SK-N-SH (cell line): ENCODE data around the gene PRKCA. TPM values are rescaled to one million over a fixed set of nuclear protein-coding genes. Genes with fewer than 3 reads are reported as not detected.

Experiments
- CTCF ChIA-PET: fragments of 300-600, 350-600 bp; formaldehyde crosslinking; extraction: SDS; loops from one replicate; lab custom pipeline; 2021; lab: Yijun Ruan, JAX
- POLR2A ChIA-PET: fragments of 350-600 bp; sonication (Branson Sonifier 250); formaldehyde crosslinking; extraction: SDS; loops from one replicate; lab custom pipeline; 2020; ENCODE audit warnings: antibody characterized with exemption, inconsistent platforms; lab: Yijun Ruan, JAX
- DNase-seq: peaks from one replicate; pipeline ENCODE4 v3.0.0; 2012
- H2AFZ ChIP-seq: fragments of 200-600 bp; sonication (generic); 2 replicates; pipeline ENCODE4 v1.8.1; 2016; ENCODE audit warnings: antibody characterized with exemption, mild to moderate bottlenecking, low read depth
- H3F3A ChIP-seq: fragments of 200-600 bp; sonication (generic); replicated peaks from 2 replicates; pipeline ENCODE3; 2016; ENCODE audit warnings: antibody characterized with exemption, mild to moderate bottlenecking; ENCODE audit not compliant: insufficient read depth
- H3K27ac ChIP-seq, 2 experiments: fragments of 200-500 bp in 1 of 2; fragments of 200-600 bp in 1 of 2; sonication (Bioruptor generic) in 1 of 2; sonication (generic), shearing (Covaris generic) in 1 of 2; 2 replicates each; pipeline versions ENCODE4 v1.5.1 to v1.6.1; 2014 to 2016; ENCODE audit warnings: low read depth in 2 of 2, inconsistent platforms in 1 of 2, low read length in 1 of 2, mild to moderate bottlenecking in 1 of 2, mixed read lengths in 1 of 2
- H3K27me3 ChIP-seq: fragments of 200-600 bp; sonication (generic), shearing (Covaris generic); 2 replicates; pipeline ENCODE4 v1.6.1; 2016; ENCODE audit warnings: mixed run types; ENCODE audit not compliant: insufficient read depth
- H3K36me3 ChIP-seq, 2 experiments: fragments of 200-500 bp in 1 of 2; fragments of 200-600 bp in 1 of 2; sonication (Bioruptor generic) in 1 of 2; sonication (generic) in 1 of 2; replicated peaks in 1 of 2; 2 replicates each; pipeline versions ENCODE3 to v1.5.1; 2014 to 2016; ENCODE audit warnings: low read length in 1 of 2, mild to moderate bottlenecking in 1 of 2; ENCODE audit not compliant: insufficient read depth in 2 of 2, control insufficient read depth in 1 of 2
- H3K4me1 ChIP-seq, 2 experiments: fragments of 200-500 bp in 1 of 2; fragments of 200-600 bp in 1 of 2; sonication (Bioruptor generic) in 1 of 2; sonication (generic), shearing (Covaris generic) in 1 of 2; 2 replicates each; pipeline versions ENCODE4 v1.5.1 to v1.6.1; 2014 to 2016; ENCODE audit warnings: low read depth in 1 of 2, low read length in 1 of 2, mixed run types in 1 of 2; ENCODE audit not compliant: insufficient read depth in 2 of 2, control insufficient read depth in 1 of 2
- H3K4me2 ChIP-seq: fragments of 200-600 bp; sonication (generic), shearing (Covaris generic); 2 replicates; pipeline ENCODE4 v1.6.1; 2017; ENCODE audit warnings: mixed run types
- H3K4me3 ChIP-seq, 2 experiments: fragments of 200-500 bp in 1 of 2; fragments of 200-600 bp in 1 of 2; sonication (Bioruptor generic) in 1 of 2; sonication (generic), shearing (Covaris generic) in 1 of 2; 2 replicates each; pipeline versions ENCODE4 v1.5.1 to v1.8.1; 2014 to 2016; ENCODE audit warnings: low read depth in 2 of 2, inconsistent platforms in 1 of 2, low read length in 1 of 2, mild to moderate bottlenecking in 1 of 2, mixed read lengths in 1 of 2, moderate library complexity in 1 of 2
- H3K79me2 ChIP-seq: fragments of 200-600 bp; sonication (generic); 2 replicates; pipeline ENCODE4 v1.8.1; 2017; ENCODE audit warnings: mild to moderate bottlenecking; ENCODE audit not compliant: insufficient read depth
- H3K9ac ChIP-seq: fragments of 200-600 bp; sonication (generic); 2 replicates; pipeline ENCODE4 v1.6.1; 2017; ENCODE audit warnings: mixed run types
- H3K9me2 ChIP-seq: fragments of 200-600 bp; sonication (generic); 2 replicates; pipeline ENCODE4 v1.6.1; 2017; ENCODE audit warnings: mixed run types
- H3K9me3 ChIP-seq: fragments of 200-600 bp; sonication (generic); 2 replicates; pipeline ENCODE4 v1.6.1; 2017; ENCODE audit warnings: mixed run types, mild to moderate bottlenecking, moderate library complexity
- H4K20me1 ChIP-seq: fragments of 200-600 bp; sonication (generic); 2 replicates; pipeline ENCODE4 v1.6.1; 2017; ENCODE audit warnings: mild to moderate bottlenecking, mixed run types; ENCODE audit not compliant: insufficient read depth
- CHD2 ChIP-seq: fragments of 150-350 bp; IDR thresholded peaks from 2 replicates; pipeline ENCODE4 v1.6.1; 2018; ENCODE audit warnings: low read length; ENCODE audit not compliant: partially characterized antibody
- EZH2phosphoT487 ChIP-seq: fragments of 200-600 bp; sonication (generic); IDR thresholded peaks from 2 replicates; pipeline ENCODE4 v1.6.1; 2017; ENCODE audit warnings: low read depth, mixed run types, mild to moderate bottlenecking, antibody characterized with exemption, moderate library complexity, borderline replicate concordance
- FOXM1 ChIP-seq: IDR thresholded peaks from 2 replicates; pipeline ENCODE4 v1.4.0; 2012; ENCODE audit warnings: low read depth, mild to moderate bottlenecking
- GATA2 ChIP-seq: sonication (generic); formaldehyde crosslinking; IDR thresholded peaks from 2 replicates; pipeline ENCODE4 v1.5.0; 2020; ENCODE audit warnings: mild to moderate bottlenecking, missing genetic modification reagents
- JUND ChIP-seq: IDR thresholded peaks from 2 replicates; pipeline ENCODE4 v1.4.0; 2012
- MXI1 ChIP-seq: IDR thresholded peaks from 2 replicates; pipeline ENCODE4 v1.6.1; 2012; ENCODE audit warnings: mild to moderate bottlenecking, low read depth, low read length, improper control_type of control experiment
- NRF1 ChIP-seq: IDR thresholded peaks from 2 replicates; pipeline ENCODE4 v1.6.1; 2012; ENCODE audit warnings: low read depth, mild to moderate bottlenecking, low read length
- POLR2AphosphoS5 ChIP-seq: IDR thresholded peaks from 2 replicates; pipeline ENCODE4 v1.6.1; 2012; ENCODE audit warnings: low read depth, low read length
- RAD21 ChIP-seq: IDR thresholded peaks from 2 replicates; pipeline ENCODE4 v1.6.1; 2012; ENCODE audit warnings: mild to moderate bottlenecking, low read length
- RFX5 ChIP-seq: IDR thresholded peaks from 2 replicates; pipeline ENCODE4 v1.6.1; 2012; ENCODE audit warnings: mild to moderate bottlenecking, improper control_type of control experiment, low read length
- RXRA ChIP-seq: IDR thresholded peaks from 2 replicates; pipeline ENCODE4 v1.4.0; 2012; ENCODE audit warnings: low read depth, mild to moderate bottlenecking, borderline replicate concordance
- SIN3A ChIP-seq: IDR thresholded peaks from 2 replicates; pipeline ENCODE4 v1.6.1; 2012; ENCODE audit warnings: low read depth, mild to moderate bottlenecking, low read length, moderate library complexity, borderline replicate concordance
- TAF1 ChIP-seq: IDR thresholded peaks from 2 replicates; pipeline ENCODE4 v1.6.1; 2012; ENCODE audit warnings: low read depth, mild to moderate bottlenecking, low read length, moderate library complexity, borderline replicate concordance
- TCF12 ChIP-seq: IDR thresholded peaks from 2 replicates; pipeline ENCODE4 v1.4.0; 2012
- TEAD4 ChIP-seq: IDR thresholded peaks from 2 replicates; pipeline ENCODE4 v1.4.0; 2012; ENCODE audit warnings: mild to moderate bottlenecking, borderline replicate concordance; ENCODE audit not compliant: insufficient read depth
- WGBS: methylation state at CpG from one replicate; pipeline ENCODE4 v1.1.6; 2017; ENCODE audit warnings: low lambda C conversion rate; 5-methylcytosine and 5-hydroxymethylcytosine counted together
- polyA plus RNA-seq, 3 experiments: library from polyadenylated mRNA; depleted of rRNA; stranded (reverse); fragments of >200 nt; gene quantifications; 2 replicates each; pipeline ENCODE4 v1.2.3, GENCODE V29; 2012
- TF ChIP-seq, protein P1 (sequence below): IDR thresholded peaks from 2 replicates; pipeline ENCODE4 v1.4.0; 2012; ENCODE audit warnings: low read depth, borderline replicate concordance
- TF ChIP-seq, protein P2 (sequence below): fragments of 150-350 bp; IDR thresholded peaks from 2 replicates; pipeline ENCODE4 v1.6.1; 2016; ENCODE audit warnings: mild to moderate bottlenecking, low read depth, low read length
- TF ChIP-seq, protein P3 (sequence below): IDR thresholded peaks from 2 replicates; pipeline ENCODE4 v1.4.0; 2012; ENCODE audit warnings: low read depth

PRKCA gene
- polyA plus RNA-seq, 1 of the 3 experiments (the other 2 are of a cell fraction) = 108 TPM

DNA sequence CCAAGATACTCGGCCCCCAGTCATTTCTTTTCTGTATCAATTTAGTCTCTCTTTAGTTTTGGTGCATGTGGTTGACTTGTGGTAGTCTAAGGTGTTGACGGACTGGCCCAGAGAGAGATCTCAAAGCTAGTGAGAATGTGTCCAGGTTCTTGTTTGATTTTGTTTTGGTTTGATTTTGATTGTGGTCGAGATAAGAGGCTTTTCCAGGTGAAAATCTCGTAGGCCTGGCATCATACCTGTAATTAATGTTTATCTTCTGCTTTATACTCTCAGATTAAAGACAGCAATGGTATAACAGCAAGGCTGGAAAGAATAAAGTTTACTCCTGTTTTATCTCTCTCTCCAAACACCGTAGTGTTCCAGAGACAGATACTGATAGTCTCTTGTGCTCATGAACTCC, 360.1 kb downstream of the PRKCA start:
- Histone ChIP-seq H2AFZ (no peak overlapping the region), H3K79me2 (peaks cover 50% of the 10 kb centered on the region; the same call in 1 of the 2 replicates), H3K4me3 (no peak overlapping the region), H3K9me2 (no peaks in the 10 kb centered on the region), H3K4me1 (peaks cover 9 to 37% of the 10 kb centered on the region in 2 experiments; a peak in 3 of 4 replicates), H3K27me3 (no peaks in the 10 kb centered on the region)
- WGBS = 86% methylated on average over 5 of the region's 5 CpGs
- DNase-seq = no peak
- POLR2A ChIA-PET = interaction anchor here (1.3 kb wide), 1 partner anchor 14 kb away, joined by 4 read pairs; no protein-coding TSS in a partner anchor
- TF ChIP-seq TEAD4 (no peak), TAF1 (no peak), NRF1 (no peak), CHD2 (no peak), POLR2AphosphoS5 (no peak), RFX5 (no peak), JUND (no peak), GATA2 (CRISPR knock-in tag) (no peak), RAD21 (no peak), MXI1 (no peak), RXRA (no peak), EZH2phosphoT487 (no peak), TCF12 (no peak), SIN3A (no peak), FOXM1 (no peak)
- TF ChIP-seq, protein P1, sequence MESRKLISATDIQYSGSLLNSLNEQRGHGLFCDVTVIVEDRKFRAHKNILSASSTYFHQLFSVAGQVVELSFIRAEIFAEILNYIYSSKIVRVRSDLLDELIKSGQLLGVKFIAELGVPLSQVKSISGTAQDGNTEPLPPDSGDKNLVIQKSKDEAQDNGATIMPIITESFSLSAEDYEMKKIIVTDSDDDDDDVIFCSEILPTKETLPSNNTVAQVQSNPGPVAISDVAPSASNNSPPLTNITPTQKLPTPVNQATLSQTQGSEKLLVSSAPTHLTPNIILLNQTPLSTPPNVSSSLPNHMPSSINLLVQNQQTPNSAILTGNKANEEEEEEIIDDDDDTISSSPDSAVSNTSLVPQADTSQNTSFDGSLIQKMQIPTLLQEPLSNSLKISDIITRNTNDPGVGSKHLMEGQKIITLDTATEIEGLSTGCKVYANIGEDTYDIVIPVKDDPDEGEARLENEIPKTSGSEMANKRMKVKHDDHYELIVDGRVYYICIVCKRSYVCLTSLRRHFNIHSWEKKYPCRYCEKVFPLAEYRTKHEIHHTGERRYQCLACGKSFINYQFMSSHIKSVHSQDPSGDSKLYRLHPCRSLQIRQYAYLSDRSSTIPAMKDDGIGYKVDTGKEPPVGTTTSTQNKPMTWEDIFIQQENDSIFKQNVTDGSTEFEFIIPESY = no peak
- TF ChIP-seq, protein P2, sequence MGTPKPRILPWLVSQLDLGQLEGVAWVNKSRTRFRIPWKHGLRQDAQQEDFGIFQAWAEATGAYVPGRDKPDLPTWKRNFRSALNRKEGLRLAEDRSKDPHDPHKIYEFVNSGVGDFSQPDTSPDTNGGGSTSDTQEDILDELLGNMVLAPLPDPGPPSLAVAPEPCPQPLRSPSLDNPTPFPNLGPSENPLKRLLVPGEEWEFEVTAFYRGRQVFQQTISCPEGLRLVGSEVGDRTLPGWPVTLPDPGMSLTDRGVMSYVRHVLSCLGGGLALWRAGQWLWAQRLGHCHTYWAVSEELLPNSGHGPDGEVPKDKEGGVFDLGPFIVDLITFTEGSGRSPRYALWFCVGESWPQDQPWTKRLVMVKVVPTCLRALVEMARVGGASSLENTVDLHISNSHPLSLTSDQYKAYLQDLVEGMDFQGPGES = no peak
- TF ChIP-seq, protein P3, sequence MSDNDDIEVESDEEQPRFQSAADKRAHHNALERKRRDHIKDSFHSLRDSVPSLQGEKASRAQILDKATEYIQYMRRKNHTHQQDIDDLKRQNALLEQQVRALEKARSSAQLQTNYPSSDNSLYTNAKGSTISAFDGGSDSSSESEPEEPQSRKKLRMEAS = no peak
- TF ChIP-seq, all 33 proteins: peak for 0
- H3K27ac ChIP-seq = peak overlapping the region; percentile 44 to 88; a peak in 3 of 4 replicates
- H3K4me2 ChIP-seq = no peak overlapping the region
- peaks cover 48% of the 10 kb centered on the region for H4K20me1 ChIP-seq
- H3K36me3 ChIP-seq = peaks cover 12 to 30% of the 10 kb centered on the region in 2 experiments
- H3K9ac ChIP-seq = no peak overlapping the region
- no peaks in the 10 kb centered on the region for H3K9me3 ChIP-seq
- CTCF ChIA-PET = interaction anchor here (0.7 to 3.0 kb wide), 11 partner anchors 9 to 462 kb away, joined by 3 to 16 read pairs (median 4); no protein-coding TSS in a partner anchor
- no peaks in the 10 kb centered on the region for H3F3A ChIP-seq
